HEK293 (cell line): ENCODE data around the gene EBF4.

Experiments used
- ATF2 ChIP-seq: fragments of 450-650 bp; formaldehyde crosslinking; IDR thresholded peaks from 2 replicates; pipeline ENCODE4 v1.5.1; 2016; ENCODE audit warnings: missing biosample characterization, missing genetic modification characterization, low read depth
- FEZF1 ChIP-seq: fragments of 450-650 bp; formaldehyde crosslinking; IDR thresholded peaks from 2 replicates; pipeline ENCODE4 v1.5.1; 2016; ENCODE audit warnings: missing biosample characterization, missing genetic modification characterization
- GFI1B ChIP-seq: fragments of 450-650 bp; formaldehyde crosslinking; IDR thresholded peaks from 2 replicates; pipeline ENCODE4 v1.5.1; 2016; ENCODE audit warnings: missing biosample characterization, missing genetic modification characterization
- GLIS2 ChIP-seq: fragments of 450-650 bp; formaldehyde crosslinking; IDR thresholded peaks from 2 replicates; pipeline ENCODE4 v1.5.1; 2016; ENCODE audit warnings: missing biosample characterization, missing genetic modification characterization
- KLF17 ChIP-seq: fragments of 450-650 bp; formaldehyde crosslinking; IDR thresholded peaks from 2 replicates; pipeline ENCODE4 v1.5.1; 2016; ENCODE audit warnings: missing biosample characterization, missing genetic modification characterization
- MZF1 ChIP-seq: fragments of 450-650 bp; formaldehyde crosslinking; IDR thresholded peaks from 2 replicates; pipeline ENCODE4 v1.5.1; 2017; ENCODE audit warnings: missing biosample characterization, missing genetic modification characterization, borderline replicate concordance
- REPIN1 ChIP-seq: fragments of 450-650 bp; formaldehyde crosslinking; IDR thresholded peaks from 2 replicates; pipeline ENCODE4 v1.5.1; 2017; ENCODE audit warnings: missing biosample characterization, missing genetic modification characterization, low read depth
- REST ChIP-seq: fragments of 450-650 bp; formaldehyde crosslinking; IDR thresholded peaks from 2 replicates; pipeline ENCODE4 v1.5.1; 2016; ENCODE audit warnings: missing biosample characterization, missing genetic modification characterization
- SP3 ChIP-seq: fragments of 450-650 bp; formaldehyde crosslinking; IDR thresholded peaks from 2 replicates; pipeline ENCODE4 v1.5.1; 2016; ENCODE audit warnings: missing biosample characterization, missing genetic modification characterization
- SP7 ChIP-seq: fragments of 450-650 bp; formaldehyde crosslinking; IDR thresholded peaks from 2 replicates; pipeline ENCODE4 v1.5.1; 2016; ENCODE audit warnings: missing biosample characterization, missing genetic modification characterization
- YY1 ChIP-seq: fragments of 450-650 bp; formaldehyde crosslinking; IDR thresholded peaks from 2 replicates; pipeline ENCODE4 v1.5.1; 2018; ENCODE audit warnings: missing biosample characterization, missing genetic modification characterization
- ZBTB44 ChIP-seq: fragments of 450-650 bp; IDR thresholded peaks from 2 replicates; pipeline ENCODE4 v1.5.1; 2018; ENCODE audit warnings: missing biosample characterization, mild to moderate bottlenecking, missing genetic modification characterization
- ZFHX2 ChIP-seq: fragments of 450-650 bp; formaldehyde crosslinking; conservative IDR thresholded peaks from 2 replicates; pipeline ENCODE4 v1.5.1; 2016; ENCODE audit warnings: missing biosample characterization, missing genetic modification characterization
- ZNF114 ChIP-seq: fragments of 450-650 bp; formaldehyde crosslinking; IDR thresholded peaks from 2 replicates; pipeline ENCODE4 v1.5.0; 2017; ENCODE audit warnings: missing biosample characterization, missing genetic modification characterization
- ZNF133 ChIP-seq: fragments of 450-650 bp; formaldehyde crosslinking; IDR thresholded peaks from 2 replicates; pipeline ENCODE4 v1.5.1; 2016; ENCODE audit warnings: missing biosample characterization, missing genetic modification characterization
- ZNF174 ChIP-seq: fragments of 450-650 bp; formaldehyde crosslinking; IDR thresholded peaks from 2 replicates; pipeline ENCODE4 v1.5.0; 2017; ENCODE audit warnings: missing biosample characterization, mild to moderate bottlenecking, missing genetic modification characterization
- ZNF175 ChIP-seq: fragments of 450-650 bp; formaldehyde crosslinking; IDR thresholded peaks from 2 replicates; pipeline ENCODE4 v1.5.1; 2016; ENCODE audit warnings: missing biosample characterization, missing genetic modification characterization
- ZNF23 ChIP-seq: fragments of 450-650 bp; formaldehyde crosslinking; IDR thresholded peaks from 2 replicates; pipeline ENCODE4 v1.5.1; 2016; ENCODE audit warnings: missing biosample characterization, missing genetic modification characterization, borderline replicate concordance
- ZNF311 ChIP-seq: fragments of 450-650 bp; formaldehyde crosslinking; IDR thresholded peaks from 2 replicates; pipeline ENCODE4 v1.5.1; 2017; ENCODE audit warnings: missing biosample characterization, missing genetic modification characterization, borderline replicate concordance
- ZNF354C ChIP-seq: fragments of 450-650 bp; formaldehyde crosslinking; IDR thresholded peaks from 2 replicates; pipeline ENCODE4 v1.5.1; 2016; ENCODE audit warnings: missing biosample characterization, missing genetic modification characterization, low read depth, borderline replicate concordance
- ZNF391 ChIP-seq: fragments of 450-650 bp; formaldehyde crosslinking; IDR thresholded peaks from 2 replicates; pipeline ENCODE4 v1.5.1; 2016; ENCODE audit warnings: low read depth, missing biosample characterization, missing genetic modification characterization, borderline replicate concordance
- ZNF501 ChIP-seq: fragments of 450-650 bp; formaldehyde crosslinking; IDR thresholded peaks from 2 replicates; pipeline ENCODE4 v1.5.1; 2016; ENCODE audit warnings: missing biosample characterization, missing genetic modification characterization
- ZNF623 ChIP-seq: fragments of 450-650 bp; formaldehyde crosslinking; IDR thresholded peaks from 2 replicates; pipeline ENCODE4 v1.5.1; 2016; ENCODE audit warnings: missing biosample characterization, missing genetic modification characterization
- ZNF626 ChIP-seq: fragments of 450-650 bp; sonication (Bioruptor Pico); formaldehyde crosslinking; IDR thresholded peaks from 2 replicates; pipeline ENCODE4 v1.5.1; 2018; ENCODE audit warnings: missing biosample characterization, missing genetic modification characterization, inconsistent platforms
- ZNF677 ChIP-seq: fragments of 450-650 bp; IDR thresholded peaks from 2 replicates; pipeline ENCODE4 v1.5.0; 2018; ENCODE audit warnings: missing biosample characterization, mild to moderate bottlenecking, missing genetic modification characterization, moderate library complexity
- TF ChIP-seq, protein P1 (sequence below): fragments of 450-650 bp; formaldehyde crosslinking; IDR thresholded peaks from 2 replicates; pipeline ENCODE4 v1.5.1; 2017; ENCODE audit warnings: missing biosample characterization, missing genetic modification characterization
- TF ChIP-seq, protein P2 (sequence below): fragments of 450-650 bp; formaldehyde crosslinking; IDR thresholded peaks from 2 replicates; pipeline ENCODE4 v1.5.1; 2016; ENCODE audit warnings: missing biosample characterization, missing genetic modification characterization, borderline replicate concordance

The EBF4 gene

GRCh38 chr20:2752567-2753460 lies 60.2 kb downstream of the EBF4 start (continued):
- TF ChIP-seq ZNF354C (tag by site-specific recombination) (no peak), ZNF311 (tag by site-specific recombination) (no peak), REPIN1 (no peak), ZNF623 (tag by site-specific recombination) (no peak), KLF17 (peak; percentile 75), SP3 (tag by site-specific recombination) (peak; percentile 77), ZNF174 (tag by site-specific recombination) (no peak), ZFHX2 (tag by site-specific recombination) (peak; percentile 67), ATF2 (tag by site-specific recombination) (no peak), SP7 (tag by site-specific recombination) (peak; percentile 45), ZNF175 (tag by site-specific recombination) (no peak), ZNF626 (no peak), GFI1B (tag by site-specific recombination) (no peak), REST (tag by site-specific recombination) (no peak), ZNF391 (tag by site-specific recombination) (peak; percentile 67; the same call in 1 of the 2 replicates), ZNF133 (tag by site-specific recombination) (no peak), ZNF501 (tag by site-specific recombination) (no peak), MZF1 (no peak), ZNF677 (tag by site-specific recombination) (no peak), ZBTB44 (no peak), ZNF23 (tag by site-specific recombination) (no peak), GLIS2 (tag by site-specific recombination) (peak; percentile 64), YY1 (tag by site-specific recombination) (no peak; the same call in 1 of the 2 replicates), FEZF1 (tag by site-specific recombination) (no peak), ZNF114 (tag by site-specific recombination) (no peak)
- TF ChIP-seq, protein P1, sequence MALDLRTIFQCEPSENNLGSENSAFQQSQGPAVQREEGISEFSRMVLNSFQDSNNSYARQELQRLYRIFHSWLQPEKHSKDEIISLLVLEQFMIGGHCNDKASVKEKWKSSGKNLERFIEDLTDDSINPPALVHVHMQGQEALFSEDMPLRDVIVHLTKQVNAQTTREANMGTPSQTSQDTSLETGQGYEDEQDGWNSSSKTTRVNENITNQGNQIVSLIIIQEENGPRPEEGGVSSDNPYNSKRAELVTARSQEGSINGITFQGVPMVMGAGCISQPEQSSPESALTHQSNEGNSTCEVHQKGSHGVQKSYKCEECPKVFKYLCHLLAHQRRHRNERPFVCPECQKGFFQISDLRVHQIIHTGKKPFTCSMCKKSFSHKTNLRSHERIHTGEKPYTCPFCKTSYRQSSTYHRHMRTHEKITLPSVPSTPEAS, result no peak
- TF ChIP-seq, protein P2, sequence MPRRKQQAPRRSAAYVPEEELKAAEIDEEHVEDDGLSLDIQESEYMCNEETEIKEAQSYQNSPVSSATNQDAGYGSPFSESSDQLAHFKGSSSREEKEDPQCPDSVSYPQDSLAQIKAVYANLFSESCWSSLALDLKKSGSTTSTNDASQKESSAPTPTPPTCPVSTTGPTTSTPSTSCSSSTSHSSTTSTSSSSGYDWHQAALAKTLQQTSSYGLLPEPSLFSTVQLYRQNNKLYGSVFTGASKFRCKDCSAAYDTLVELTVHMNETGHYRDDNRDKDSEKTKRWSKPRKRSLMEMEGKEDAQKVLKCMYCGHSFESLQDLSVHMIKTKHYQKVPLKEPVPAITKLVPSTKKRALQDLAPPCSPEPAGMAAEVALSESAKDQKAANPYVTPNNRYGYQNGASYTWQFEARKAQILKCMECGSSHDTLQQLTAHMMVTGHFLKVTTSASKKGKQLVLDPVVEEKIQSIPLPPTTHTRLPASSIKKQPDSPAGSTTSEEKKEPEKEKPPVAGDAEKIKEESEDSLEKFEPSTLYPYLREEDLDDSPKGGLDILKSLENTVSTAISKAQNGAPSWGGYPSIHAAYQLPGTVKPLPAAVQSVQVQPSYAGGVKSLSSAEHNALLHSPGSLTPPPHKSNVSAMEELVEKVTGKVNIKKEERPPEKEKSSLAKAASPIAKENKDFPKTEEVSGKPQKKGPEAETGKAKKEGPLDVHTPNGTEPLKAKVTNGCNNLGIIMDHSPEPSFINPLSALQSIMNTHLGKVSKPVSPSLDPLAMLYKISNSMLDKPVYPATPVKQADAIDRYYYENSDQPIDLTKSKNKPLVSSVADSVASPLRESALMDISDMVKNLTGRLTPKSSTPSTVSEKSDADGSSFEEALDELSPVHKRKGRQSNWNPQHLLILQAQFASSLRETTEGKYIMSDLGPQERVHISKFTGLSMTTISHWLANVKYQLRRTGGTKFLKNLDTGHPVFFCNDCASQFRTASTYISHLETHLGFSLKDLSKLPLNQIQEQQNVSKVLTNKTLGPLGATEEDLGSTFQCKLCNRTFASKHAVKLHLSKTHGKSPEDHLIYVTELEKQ (tag by site-specific recombination), result no peak
